ENCODE measurements around the gene HERC2. TPM values are rescaled to one million over a fixed set of nuclear protein-coding genes. Genes with fewer than 3 reads are reported as not detected.

Gene HERC2
- polyA plus RNA-seq, 1 of the 3 experiments (the other 2 are of a cell fraction), result 22.3 TPM

DNA sequence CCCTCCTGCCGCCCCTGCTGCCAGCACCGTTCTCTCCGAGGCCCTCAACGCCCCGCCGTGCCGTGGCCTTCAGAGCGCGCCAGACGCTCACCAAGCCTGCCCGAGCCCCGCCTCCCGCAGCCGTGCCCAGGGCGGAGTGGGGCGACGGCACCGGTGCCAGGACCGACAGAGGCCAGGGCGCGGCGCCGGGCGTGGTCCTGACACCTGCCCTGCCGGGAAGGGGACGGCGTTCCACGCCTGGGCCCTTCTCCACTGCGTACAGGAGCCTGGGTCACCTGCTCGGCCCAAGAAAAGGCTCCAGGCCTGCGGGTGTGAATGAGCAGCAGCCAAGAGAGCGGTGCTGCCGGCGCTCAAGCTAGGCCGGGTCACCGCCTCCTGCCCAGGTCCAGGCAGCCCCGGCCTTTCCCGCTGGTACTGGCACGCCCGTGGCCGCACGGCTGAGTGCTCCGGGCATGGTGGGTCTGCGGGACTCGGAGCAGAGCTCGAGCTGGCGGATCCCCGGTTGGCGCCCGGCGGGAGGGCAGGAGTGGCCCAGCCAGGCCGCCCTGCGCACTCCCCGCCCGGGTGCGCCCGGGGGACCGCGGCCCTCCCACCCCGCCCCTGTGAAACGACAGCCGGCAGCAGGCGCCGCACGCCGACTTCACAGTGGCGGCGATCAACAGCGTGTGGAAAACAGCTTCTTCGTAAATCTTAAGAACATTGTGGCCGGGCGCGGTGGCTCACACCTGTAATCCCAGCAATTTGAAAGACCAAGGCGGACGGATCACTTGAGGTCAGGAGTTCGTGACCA is 227.1 kb downstream of the HERC2 start:
- 37% methylated on average over 24 of the region's 76 CpGs for WGBS (ENCODE audit: low lambda C conversion rate)
- Histone ChIP-seq H3K4me3 (ENCODE audit: low read depth in 2 of 2, low read length in 1 of 2) (peak overlapping the region; percentile 44 to 50; a peak in 3 of 4 replicates), H2AFZ (ENCODE audit: low read depth) (peak overlapping the region; percentile 87; the same call in 1 of the 2 replicates), H3K4me1 (ENCODE audit: control insufficient read depth in 1 of 2, insufficient read depth in 2 of 2, low read depth in 1 of 2, low read length in 1 of 2) (peaks cover 0 to 16% of the 10 kb centered on the region in 2 experiments; a peak in 1 of 4 replicates), H3K27me3 (ENCODE audit: insufficient read depth) (peaks cover 5% of the 10 kb centered on the region), H3K9me2 (no peaks in the 10 kb centered on the region), H4K20me1 (ENCODE audit: insufficient read depth) (no peaks in the 10 kb centered on the region), H3K79me2 (ENCODE audit: insufficient read depth) (no peaks in the 10 kb centered on the region), H3K9me3 (no peaks in the 10 kb centered on the region), H3F3A (replicated peaks; ENCODE audit: insufficient read depth) (peaks cover 4% of the 10 kb centered on the region), H3K36me3 (replicated peaks in 1 of 2; ENCODE audit: control insufficient read depth in 1 of 2, insufficient read depth in 2 of 2, low read length in 1 of 2) (no peaks in the 10 kb centered on the region), H3K4me2 (peak overlapping the region; percentile 76), H3K27ac (ENCODE audit: low read depth in 2 of 2, low read length in 1 of 2) (no peak overlapping the region), H3K9ac (no peak overlapping the region)
- TF ChIP-seq YY1 (IDR thresholded peaks at IDR 0.05; ENCODE audit: low read depth) (no peak), ELF1 (IDR thresholded peaks at IDR 0.05) (no peak), TAF1 (IDR thresholded peaks at IDR 0.05; ENCODE audit: borderline replicate concordance, low read depth, low read length) (no peak), JUND (IDR thresholded peaks at IDR 0.05) (no peak)
- TF ChIP-seq, protein P1, sequence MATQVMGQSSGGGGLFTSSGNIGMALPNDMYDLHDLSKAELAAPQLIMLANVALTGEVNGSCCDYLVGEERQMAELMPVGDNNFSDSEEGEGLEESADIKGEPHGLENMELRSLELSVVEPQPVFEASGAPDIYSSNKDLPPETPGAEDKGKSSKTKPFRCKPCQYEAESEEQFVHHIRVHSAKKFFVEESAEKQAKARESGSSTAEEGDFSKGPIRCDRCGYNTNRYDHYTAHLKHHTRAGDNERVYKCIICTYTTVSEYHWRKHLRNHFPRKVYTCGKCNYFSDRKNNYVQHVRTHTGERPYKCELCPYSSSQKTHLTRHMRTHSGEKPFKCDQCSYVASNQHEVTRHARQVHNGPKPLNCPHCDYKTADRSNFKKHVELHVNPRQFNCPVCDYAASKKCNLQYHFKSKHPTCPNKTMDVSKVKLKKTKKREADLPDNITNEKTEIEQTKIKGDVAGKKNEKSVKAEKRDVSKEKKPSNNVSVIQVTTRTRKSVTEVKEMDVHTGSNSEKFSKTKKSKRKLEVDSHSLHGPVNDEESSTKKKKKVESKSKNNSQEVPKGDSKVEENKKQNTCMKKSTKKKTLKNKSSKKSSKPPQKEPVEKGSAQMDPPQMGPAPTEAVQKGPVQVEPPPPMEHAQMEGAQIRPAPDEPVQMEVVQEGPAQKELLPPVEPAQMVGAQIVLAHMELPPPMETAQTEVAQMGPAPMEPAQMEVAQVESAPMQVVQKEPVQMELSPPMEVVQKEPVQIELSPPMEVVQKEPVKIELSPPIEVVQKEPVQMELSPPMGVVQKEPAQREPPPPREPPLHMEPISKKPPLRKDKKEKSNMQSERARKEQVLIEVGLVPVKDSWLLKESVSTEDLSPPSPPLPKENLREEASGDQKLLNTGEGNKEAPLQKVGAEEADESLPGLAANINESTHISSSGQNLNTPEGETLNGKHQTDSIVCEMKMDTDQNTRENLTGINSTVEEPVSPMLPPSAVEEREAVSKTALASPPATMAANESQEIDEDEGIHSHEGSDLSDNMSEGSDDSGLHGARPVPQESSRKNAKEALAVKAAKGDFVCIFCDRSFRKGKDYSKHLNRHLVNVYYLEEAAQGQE (IDR thresholded peaks at IDR 0.05; ENCODE audit: low read depth, low read length), result no peak
- POLR2A ChIA-PET, result no interaction called here
- CTCF ChIA-PET, result interaction anchor here (0.9 to 6.4 kb wide), 3 partner anchors 12 to 74 kb away, joined by 3 to 37 read pairs (median 5); no protein-coding TSS in a partner anchor
- peak; percentile 77 for DNase-seq

DNA sequence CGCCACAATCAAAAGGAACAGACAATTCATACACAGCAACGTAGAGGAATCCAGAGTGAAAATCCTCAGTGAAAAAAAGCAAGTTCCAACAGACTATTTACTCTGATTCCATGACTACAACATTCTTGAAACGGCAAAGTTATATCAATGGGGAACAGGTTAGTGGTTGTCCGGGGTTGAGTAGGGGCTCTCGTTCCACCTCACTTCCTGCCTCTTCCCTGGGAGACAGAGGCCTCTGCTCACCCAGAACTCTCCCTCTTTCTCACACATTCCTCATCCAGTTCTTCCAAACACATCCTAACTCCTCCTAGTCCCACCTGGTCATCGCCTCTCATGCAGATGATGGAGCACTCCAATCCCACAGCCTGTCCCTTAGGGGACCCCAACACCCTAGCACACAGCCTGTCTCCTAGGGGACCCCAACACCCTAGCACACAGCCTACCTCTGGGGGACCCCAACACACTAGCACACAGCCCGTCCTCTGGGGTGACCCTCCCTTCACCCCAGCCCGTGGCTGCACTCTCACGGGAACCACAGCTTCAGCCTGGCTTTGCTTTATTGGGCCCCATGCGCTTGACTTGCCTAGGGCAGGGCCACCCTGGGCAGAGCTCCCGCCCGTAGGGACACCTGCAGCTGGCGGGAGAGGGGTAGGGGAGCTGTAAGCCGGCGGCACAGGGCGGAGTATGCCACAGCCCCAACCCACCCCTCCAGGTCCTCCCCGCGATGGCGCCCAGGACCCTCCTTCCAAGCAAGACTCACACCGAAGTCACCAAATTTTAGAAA is 228.0 kb downstream of the HERC2 start:
- TF ChIP-seq JUND (IDR thresholded peaks at IDR 0.05), result no peak
- TF ChIP-seq RAD21 (IDR thresholded peaks at IDR 0.05; ENCODE audit: low read length), result no peak
- TF ChIP-seq POLR2AphosphoS5 (IDR thresholded peaks at IDR 0.05; ENCODE audit: low read depth, low read length), result no peak
- no peak for TF ChIP-seq FOXJ3 (CRISPR knock-in tag; IDR thresholded peaks at IDR 0.05)
- TF ChIP-seq, protein P2, sequence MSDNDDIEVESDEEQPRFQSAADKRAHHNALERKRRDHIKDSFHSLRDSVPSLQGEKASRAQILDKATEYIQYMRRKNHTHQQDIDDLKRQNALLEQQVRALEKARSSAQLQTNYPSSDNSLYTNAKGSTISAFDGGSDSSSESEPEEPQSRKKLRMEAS (IDR thresholded peaks at IDR 0.05; ENCODE audit: low read depth), result no peak
- no peak for TF ChIP-seq FOXM1 (IDR thresholded peaks at IDR 0.05; ENCODE audit: low read depth)
- no peak for TF ChIP-seq GATA2 (CRISPR knock-in tag; IDR thresholded peaks at IDR 0.05)
- peaks cover 0 to 15% of the 10 kb centered on the region in 2 experiments; a peak in 1 of 4 replicates for H3K4me1 ChIP-seq (ENCODE audit: control insufficient read depth in 1 of 2, insufficient read depth in 2 of 2, low read depth in 1 of 2, low read length in 1 of 2)
- no peak overlapping the region for H3K4me3 ChIP-seq (ENCODE audit: low read depth in 2 of 2, low read length in 1 of 2)
- no peaks in the 10 kb centered on the region for H3K9me2 ChIP-seq
- H3K4me2 ChIP-seq, result no peak overlapping the region
- ChIA-PET POLR2A (interaction anchor here (0.6 kb wide), 1 partner anchor 1156 kb away, joined by 3 read pairs; no protein-coding TSS in a partner anchor), CTCF (interaction anchor here (6.4 kb wide), 1 partner anchor 73 kb away, joined by 37 read pairs; no protein-coding TSS in a partner anchor)
- peaks cover 4% of the 10 kb centered on the region for H3F3A ChIP-seq (replicated peaks; ENCODE audit: insufficient read depth)
- H3K27ac ChIP-seq (ENCODE audit: low read depth in 2 of 2, low read length in 1 of 2), result no peak overlapping the region
- no peaks in the 10 kb centered on the region; the same call in 1 of the 2 replicates for H3K27me3 ChIP-seq (ENCODE audit: insufficient read depth)
- H2AFZ ChIP-seq (ENCODE audit: low read depth), result no peak overlapping the region
- peak; percentile 13 for DNase-seq
- H4K20me1 ChIP-seq (ENCODE audit: insufficient read depth), result no peaks in the 10 kb centered on the region
- no peak overlapping the region for H3K9ac ChIP-seq
- WGBS (ENCODE audit: low lambda C conversion rate), result 93% methylated on average over 17 of the region's 20 CpGs
- no peaks in the 10 kb centered on the region for H3K79me2 ChIP-seq (ENCODE audit: insufficient read depth)
- no peaks in the 10 kb centered on the region for H3K36me3 ChIP-seq (replicated peaks in 1 of 2; ENCODE audit: control insufficient read depth in 1 of 2, insufficient read depth in 2 of 2, low read length in 1 of 2)
- no peaks in the 10 kb centered on the region for H3K9me3 ChIP-seq

All from SK-N-SH (cell line).